ENCODE measurements around the gene TBC1D10B. TPM values are rescaled to one million over a fixed set of nuclear protein-coding genes. Genes with fewer than 3 reads are reported as not detected.

Gene TBC1D10B
- total and polyA plus RNA-seq, 9 of the 15 experiments (the other 6 are each of a cell fraction or from before 2014, with no cell fraction given), result 2.2 to 55.4 (median 17.5) TPM

DNA sequence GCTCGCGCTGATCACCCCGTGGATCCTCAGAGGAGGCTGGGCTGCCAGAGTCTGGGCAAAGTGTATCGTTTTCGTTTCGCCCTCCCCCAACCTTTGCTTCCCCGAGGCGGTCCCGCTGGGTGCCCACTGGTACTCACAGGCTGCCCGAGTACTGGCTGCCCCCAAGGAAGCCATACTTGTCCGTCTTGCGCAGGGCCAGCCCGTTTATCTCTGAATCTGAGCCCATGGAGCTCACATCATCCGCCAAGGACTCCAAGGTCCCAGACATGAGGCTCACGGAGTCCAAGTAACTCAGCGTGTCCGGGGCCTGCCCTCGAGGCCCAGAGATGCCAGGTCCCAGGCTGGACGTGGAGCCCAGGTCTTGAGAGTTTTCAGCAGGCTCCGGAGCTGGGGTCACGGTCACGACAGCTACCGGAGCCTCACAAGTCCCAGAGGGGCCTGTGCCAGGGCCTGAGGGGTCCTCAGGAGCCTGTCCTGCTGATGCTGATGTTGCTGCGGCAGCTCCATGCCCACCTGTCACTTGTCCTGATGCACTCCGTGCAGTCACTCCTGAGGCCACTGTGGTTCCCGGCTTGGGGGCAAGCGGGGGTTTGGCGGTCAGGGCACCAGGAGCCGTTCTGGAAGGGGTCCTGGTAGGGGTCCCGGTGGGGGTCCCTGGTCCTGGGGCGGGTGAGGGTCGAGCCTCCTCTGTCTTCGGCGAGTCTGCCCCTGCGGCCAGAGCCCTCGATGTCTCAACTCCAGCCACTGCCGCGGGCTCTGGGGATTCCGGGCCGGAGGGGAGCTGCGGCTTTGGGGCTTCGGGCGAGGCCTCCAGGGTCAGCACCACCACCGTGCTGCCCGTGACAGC lies 980 bp downstream of the TBC1D10B start (continued):
- TF ChIP-seq, protein P1, sequence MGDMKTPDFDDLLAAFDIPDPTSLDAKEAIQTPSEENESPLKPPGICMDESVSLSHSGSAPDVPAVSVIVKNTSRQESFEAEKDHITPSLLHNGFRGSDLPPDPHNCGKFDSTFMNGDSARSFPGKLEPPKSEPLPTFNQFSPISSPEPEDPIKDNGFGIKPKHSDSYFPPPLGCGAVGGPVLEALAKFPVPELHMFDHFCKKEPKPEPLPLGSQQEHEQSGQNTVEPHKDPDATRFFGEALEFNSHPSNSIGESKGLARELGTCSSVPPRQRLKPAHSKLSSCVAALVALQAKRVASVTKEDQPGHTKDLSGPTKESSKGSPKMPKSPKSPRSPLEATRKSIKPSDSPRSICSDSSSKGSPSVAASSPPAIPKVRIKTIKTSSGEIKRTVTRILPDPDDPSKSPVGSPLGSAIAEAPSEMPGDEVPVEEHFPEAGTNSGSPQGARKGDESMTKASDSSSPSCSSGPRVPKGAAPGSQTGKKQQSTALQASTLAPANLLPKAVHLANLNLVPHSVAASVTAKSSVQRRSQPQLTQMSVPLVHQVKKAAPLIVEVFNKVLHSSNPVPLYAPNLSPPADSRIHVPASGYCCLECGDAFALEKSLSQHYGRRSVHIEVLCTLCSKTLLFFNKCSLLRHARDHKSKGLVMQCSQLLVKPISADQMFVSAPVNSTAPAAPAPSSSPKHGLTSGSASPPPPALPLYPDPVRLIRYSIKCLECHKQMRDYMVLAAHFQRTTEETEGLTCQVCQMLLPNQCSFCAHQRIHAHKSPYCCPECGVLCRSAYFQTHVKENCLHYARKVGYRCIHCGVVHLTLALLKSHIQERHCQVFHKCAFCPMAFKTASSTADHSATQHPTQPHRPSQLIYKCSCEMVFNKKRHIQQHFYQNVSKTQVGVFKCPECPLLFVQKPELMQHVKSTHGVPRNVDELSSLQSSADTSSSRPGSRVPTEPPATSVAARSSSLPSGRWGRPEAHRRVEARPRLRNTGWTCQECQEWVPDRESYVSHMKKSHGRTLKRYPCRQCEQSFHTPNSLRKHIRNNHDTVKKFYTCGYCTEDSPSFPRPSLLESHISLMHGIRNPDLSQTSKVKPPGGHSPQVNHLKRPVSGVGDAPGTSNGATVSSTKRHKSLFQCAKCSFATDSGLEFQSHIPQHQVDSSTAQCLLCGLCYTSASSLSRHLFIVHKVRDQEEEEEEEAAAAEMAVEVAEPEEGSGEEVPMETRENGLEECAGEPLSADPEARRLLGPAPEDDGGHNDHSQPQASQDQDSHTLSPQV (IDR thresholded peaks at IDR 0.05), result 0 out of 2 replicates have a peak, but pooled peaks have one; percentile 21
- no peak for TF ChIP-seq HCFC1 (IDR thresholded peaks at IDR 0.05; ENCODE audit: low read depth, low read length)
- TF ChIP-seq SAP30 (IDR thresholded peaks at IDR 0.05; ENCODE audit: borderline replicate concordance, insufficient read depth, low read depth, low read length, poor library complexity, severe bottlenecking), result peak; percentile 74
- peak; percentile 28 for TF ChIP-seq KDM5B (IDR thresholded peaks at IDR 0.05; ENCODE audit: insufficient replicate concordance, low read depth, low read length)
- peak in 1 of 3 experiments; percentile 15 for TF ChIP-seq YY1 (IDR thresholded peaks at IDR 0.05; ENCODE audit: borderline replicate concordance in 1 of 3, control insufficient read depth in 1 of 3, extremely low read depth in 1 of 3, insufficient read depth in 3 of 3, insufficient read length in 1 of 3, insufficient replicate concordance in 2 of 3, low read depth in 1 of 3, low read length in 2 of 3)

Data from K562 (cell line).